ENCODE measurements around the gene PLEKHG5. TPM values are rescaled to one million over a fixed set of nuclear protein-coding genes. Genes with fewer than 3 reads are reported as not detected.

PLEKHG5 gene
- total RNA-seq, 2 experiments from 2014 or later: 4.7 to 5.0 TPM

GRCh38 chr1:6507461-6507911 lies 16.0 kb upstream of the PLEKHG5 start:
- peak; percentile 8 for ATAC-seq (ENCODE audit: low read depth)
- Mint-ChIP-seq H3K4me1 (peaks cover 3% of the 10 kb centered on the region), H3K27me3 (no peaks in the 10 kb centered on the region), H3K27ac (no peak overlapping the region), H3K9me3 (no peaks in the 10 kb centered on the region), H3K36me3 (no peaks in the 10 kb centered on the region), H3K4me3 (no peak overlapping the region)
- POLR2A ChIA-PET: interaction anchor here (0.6 to 0.7 kb wide), 2 partner anchors 9 to 34 kb away, joined by 3 to 6 read pairs; no protein-coding TSS in a partner anchor
- DNase-seq: no peak

- POLR2A ChIA-PET: interaction anchor here (0.7 kb wide), 1 partner anchor 9 kb away, joined by 3 read pairs; no protein-coding TSS in a partner anchor
- Mint-ChIP-seq H3K9me3 (no peaks in the 10 kb centered on the region), H3K4me3 (no peak overlapping the region), H3K4me1 (peaks cover 3% of the 10 kb centered on the region), H3K27ac (no peak overlapping the region), H3K36me3 (no peaks in the 10 kb centered on the region), H3K27me3 (no peaks in the 10 kb centered on the region)
- no peak for ATAC-seq (ENCODE audit: low read depth)
- no peak for DNase-seq
Measured at GRCh38 chr1:6507037-6507428, 15.6 kb upstream of the PLEKHG5 start.

- ATAC-seq (ENCODE audit: low read depth) (no peak), DNase-seq (no peak)
- Mint-ChIP-seq H3K9me3 (no peaks in the 10 kb centered on the region), H3K36me3 (no peaks in the 10 kb centered on the region), H3K4me3 (no peak overlapping the region), H3K27me3 (no peaks in the 10 kb centered on the region), H3K4me1 (peaks cover 3% of the 10 kb centered on the region), H3K27ac (no peak overlapping the region)
- POLR2A ChIA-PET: interaction anchor here (0.7 kb wide), 1 partner anchor 8 kb away, joined by 3 read pairs; no protein-coding TSS in a partner anchor
Measured at GRCh38 chr1:6506210-6507036, 15.0 kb upstream of the PLEKHG5 start.

DNA sequence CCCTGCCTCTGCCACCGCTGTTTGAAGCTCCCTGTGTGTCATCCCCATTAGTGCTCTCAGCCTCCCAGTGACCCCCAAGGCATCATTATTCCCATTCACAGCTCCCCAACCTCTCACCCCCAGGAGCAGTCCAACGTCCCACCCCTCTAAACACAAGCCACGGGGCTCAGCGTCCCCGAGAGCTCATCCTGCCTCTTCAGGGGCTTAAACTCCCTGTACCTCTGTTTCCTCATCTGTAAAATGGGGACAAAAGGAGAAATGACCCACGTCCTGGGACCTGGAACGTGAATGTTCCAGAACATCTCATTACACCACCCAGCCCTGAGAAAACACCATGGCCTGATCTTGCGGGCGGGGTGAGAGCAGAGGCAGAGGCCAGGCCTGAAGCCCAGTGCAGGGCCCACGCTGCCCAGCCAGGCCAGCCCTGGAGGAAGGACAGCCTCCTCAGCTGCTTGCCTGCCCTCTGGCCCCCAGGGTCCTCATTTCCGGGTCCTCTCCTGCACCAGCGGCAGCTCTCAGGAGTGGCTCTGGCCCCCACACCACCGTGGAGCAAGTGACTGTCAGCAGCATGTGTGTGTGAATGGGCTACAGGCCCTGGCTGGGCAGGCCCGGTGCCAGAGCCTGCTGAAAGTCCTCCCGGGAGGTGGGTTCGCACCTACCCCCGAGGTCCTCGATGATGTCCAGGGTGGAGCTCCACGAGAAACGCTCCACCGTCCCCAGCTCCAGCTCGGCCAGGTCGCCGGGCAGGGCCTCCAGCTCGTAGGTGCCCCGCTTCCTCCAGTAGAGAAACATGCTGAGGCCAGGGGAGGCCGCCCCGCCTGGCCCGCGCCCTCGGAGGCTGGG lies 14.1 kb upstream of the PLEKHG5 start:
- H3K36me3 Mint-ChIP-seq: no peaks in the 10 kb centered on the region
- peaks cover 4% of the 10 kb centered on the region for H3K27me3 Mint-ChIP-seq
- H3K4me3 Mint-ChIP-seq: no peak overlapping the region
- no peak overlapping the region for H3K27ac Mint-ChIP-seq
- no peak for DNase-seq
- peaks cover 3% of the 10 kb centered on the region for H3K4me1 Mint-ChIP-seq
- no peaks in the 10 kb centered on the region for H3K9me3 Mint-ChIP-seq
- POLR2A ChIA-PET: interaction anchor here (0.6 kb wide), 1 partner anchor 11 kb away, joined by 4 read pairs; no protein-coding TSS in a partner anchor
- ATAC-seq (ENCODE audit: low read depth): no peak

DNA sequence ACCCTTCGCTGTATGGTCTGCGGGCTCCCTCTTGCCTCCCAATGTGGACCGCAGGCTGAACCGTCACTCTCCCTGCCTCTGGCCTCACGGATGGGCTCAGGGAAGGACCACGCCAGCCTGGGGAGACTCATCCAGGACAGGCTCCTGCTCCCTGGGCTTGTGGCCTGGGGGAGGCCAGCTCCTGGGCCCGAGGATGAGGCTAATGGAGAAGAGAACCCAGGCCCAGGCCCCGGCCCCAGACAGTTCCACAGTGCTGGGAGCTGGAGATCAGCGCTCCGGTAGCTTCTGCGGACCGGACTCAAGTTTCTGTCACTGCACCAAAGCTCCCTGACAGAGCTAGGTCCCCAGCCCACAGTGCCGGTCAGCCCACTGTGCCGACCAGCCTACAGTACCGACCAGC lies 13.4 kb upstream of the PLEKHG5 start:
- Mint-ChIP-seq H3K36me3 (no peaks in the 10 kb centered on the region), H3K27ac (no peak overlapping the region), H3K27me3 (peaks cover 4% of the 10 kb centered on the region), H3K4me1 (peaks cover 3% of the 10 kb centered on the region), H3K4me3 (no peak overlapping the region), H3K9me3 (no peaks in the 10 kb centered on the region)
- POLR2A ChIA-PET: interaction anchor here (0.6 kb wide), 1 partner anchor 12 kb away, joined by 4 read pairs; no protein-coding TSS in a partner anchor
- DNase-seq (no peak), ATAC-seq (ENCODE audit: low read depth) (no peak)

DNA sequence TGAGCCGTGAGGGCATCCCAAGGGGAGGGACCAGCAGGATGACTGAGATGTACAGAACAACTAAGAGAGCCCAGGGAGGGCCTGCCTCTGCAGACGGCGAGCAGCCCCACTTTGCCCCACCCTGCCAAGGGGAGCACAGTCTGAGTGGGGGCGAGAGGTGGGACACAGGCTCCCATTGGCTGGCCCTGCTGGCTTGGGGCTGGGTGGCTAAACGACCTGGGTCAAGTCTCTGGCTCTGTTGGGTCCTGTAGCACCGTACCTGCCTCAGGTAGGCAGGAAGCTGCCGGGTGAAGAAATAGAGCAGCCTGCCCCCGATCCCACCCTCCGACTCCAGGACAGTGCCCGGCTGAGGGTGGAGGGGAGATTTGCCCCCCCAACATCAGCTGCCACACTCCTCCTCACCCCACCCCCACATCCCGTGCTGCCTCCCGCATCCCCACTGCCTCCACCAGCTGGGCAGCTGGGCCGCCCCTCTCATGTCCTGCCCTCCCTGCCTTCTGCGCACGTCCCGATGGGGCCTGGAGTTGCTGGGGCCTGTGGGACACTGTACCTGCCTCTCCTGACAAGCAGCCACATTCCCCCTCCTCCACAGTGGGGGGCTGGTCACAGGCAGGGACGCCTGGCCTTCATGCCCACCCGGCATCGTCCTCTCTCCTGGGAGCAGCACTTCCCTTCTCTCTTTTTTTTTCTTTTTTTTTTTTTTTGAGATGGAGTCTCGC lies 12.6 kb upstream of the PLEKHG5 start:
- no peak overlapping the region for H3K4me3 Mint-ChIP-seq
- POLR2A ChIA-PET: no interaction called here
- H3K4me1 Mint-ChIP-seq: peaks cover 3% of the 10 kb centered on the region
- H3K27me3 Mint-ChIP-seq: peaks cover 4% of the 10 kb centered on the region
- H3K9me3 Mint-ChIP-seq: no peaks in the 10 kb centered on the region
- H3K36me3 Mint-ChIP-seq: no peaks in the 10 kb centered on the region
- no peak overlapping the region for H3K27ac Mint-ChIP-seq
- DNase-seq (no peak), ATAC-seq (ENCODE audit: low read depth) (no peak)

- no peaks in the 10 kb centered on the region for H3K9me3 Mint-ChIP-seq
- H3K36me3 Mint-ChIP-seq: no peaks in the 10 kb centered on the region
- H3K4me3 Mint-ChIP-seq: no peak overlapping the region
- ATAC-seq (ENCODE audit: low read depth) (no peak), DNase-seq (no peak)
- POLR2A ChIA-PET: interaction anchor here (0.8 kb wide), 1 partner anchor 199 kb away, joined by 4 read pairs; the partner anchor contains the start of gene DNAJC11
- H3K27ac Mint-ChIP-seq: no peak overlapping the region
- peaks cover 8% of the 10 kb centered on the region for H3K4me1 Mint-ChIP-seq
- peaks cover 11% of the 10 kb centered on the region for H3K27me3 Mint-ChIP-seq
Measured at GRCh38 chr1:6502000-6502891, 10.8 kb upstream of the PLEKHG5 start.

GRCh38 chr1:6501279-6501813 lies 9.9 kb upstream of the PLEKHG5 start:
- POLR2A ChIA-PET: no interaction called here
- no peak overlapping the region for H3K4me3 Mint-ChIP-seq

GRCh38 chr1:6500544-6501278 lies 9.2 kb upstream of the PLEKHG5 start:
- POLR2A ChIA-PET: no interaction called here
- peaks cover 20% of the 10 kb centered on the region for H3K27me3 Mint-ChIP-seq
- no peaks in the 10 kb centered on the region for H3K36me3 Mint-ChIP-seq
- ATAC-seq (ENCODE audit: low read depth): no peak
- no peaks in the 10 kb centered on the region for H3K9me3 Mint-ChIP-seq
- no peak overlapping the region for H3K4me3 Mint-ChIP-seq
- no peak overlapping the region for H3K27ac Mint-ChIP-seq
- no peak for DNase-seq
- H3K4me1 Mint-ChIP-seq: peaks cover 9% of the 10 kb centered on the region

More at GRCh38 chr1:6501279-6501813, 9.9 kb upstream of the PLEKHG5 start:
- DNase-seq (no peak), ATAC-seq (ENCODE audit: low read depth) (no peak)
- no peaks in the 10 kb centered on the region for H3K36me3 Mint-ChIP-seq
- no peaks in the 10 kb centered on the region for H3K9me3 Mint-ChIP-seq
- H3K4me1 Mint-ChIP-seq: peaks cover 5% of the 10 kb centered on the region
- H3K27me3 Mint-ChIP-seq: peaks cover 16% of the 10 kb centered on the region
- H3K27ac Mint-ChIP-seq: no peak overlapping the region

DNA sequence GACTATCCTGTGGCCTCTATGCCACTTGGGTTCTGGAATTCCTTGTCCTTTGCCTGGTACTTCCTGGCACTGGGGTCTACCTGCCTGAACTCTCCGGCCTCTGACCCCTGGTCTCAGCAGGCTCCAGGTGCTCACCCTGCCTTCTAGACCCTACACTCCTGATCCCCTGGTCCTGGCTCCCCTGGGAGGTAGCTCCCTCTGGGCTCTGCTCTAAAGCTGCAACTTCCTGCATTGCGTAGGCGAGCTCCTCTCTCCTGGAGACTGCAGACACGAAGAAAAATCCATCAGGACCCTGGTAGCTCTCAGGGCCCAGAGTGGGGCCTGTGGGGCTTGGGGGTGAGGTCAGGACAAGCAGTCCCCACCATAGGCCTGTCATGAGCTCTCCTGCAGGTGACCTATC lies 7.8 kb upstream of the PLEKHG5 start:
- ATAC-seq (ENCODE audit: low read depth) (no peak), DNase-seq (no peak)
- H3K27ac Mint-ChIP-seq: no peak overlapping the region
- H3K9me3 Mint-ChIP-seq: no peaks in the 10 kb centered on the region
- POLR2A ChIA-PET: interaction anchor here (0.6 to 1.6 kb wide), 2 partner anchors 9 to 125 kb away, joined by 3 to 7 read pairs; no protein-coding TSS in a partner anchor
- H3K27me3 Mint-ChIP-seq: peaks cover 20% of the 10 kb centered on the region
- H3K4me3 Mint-ChIP-seq: no peak overlapping the region
- no peaks in the 10 kb centered on the region for H3K36me3 Mint-ChIP-seq
- H3K4me1 Mint-ChIP-seq: peaks cover 11% of the 10 kb centered on the region

DNA sequence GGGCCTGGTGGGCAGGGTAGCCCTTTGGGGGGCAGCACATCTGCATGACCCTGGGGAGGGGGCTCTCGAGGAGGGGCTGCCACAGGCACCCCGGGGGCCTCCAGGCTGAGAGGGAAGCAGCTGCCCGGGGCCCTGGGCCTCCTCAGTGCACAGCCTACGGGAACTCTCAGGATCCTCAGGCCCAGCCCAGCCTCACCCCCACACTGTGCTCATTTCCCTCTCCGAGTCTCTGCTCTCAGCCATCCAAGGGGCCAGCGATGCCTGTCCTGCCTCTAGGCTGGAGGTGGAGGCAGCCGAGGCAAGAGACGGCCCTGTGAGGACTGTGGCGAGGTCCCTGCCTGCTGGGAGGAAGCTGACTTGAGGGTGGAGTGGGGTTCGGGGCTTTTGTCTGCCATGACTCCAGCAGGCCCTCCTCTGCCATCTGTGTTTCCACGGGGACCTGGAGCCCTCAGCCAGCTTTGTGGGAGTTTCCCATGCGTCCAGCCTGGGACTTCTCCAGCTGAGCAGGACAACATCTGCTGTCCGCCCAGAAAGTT lies 7.2 kb upstream of the PLEKHG5 start:
- H3K27me3 Mint-ChIP-seq: peaks cover 20% of the 10 kb centered on the region
- DNase-seq: no peak
- no peaks in the 10 kb centered on the region for H3K9me3 Mint-ChIP-seq
- no peaks in the 10 kb centered on the region for H3K36me3 Mint-ChIP-seq
- peaks cover 11% of the 10 kb centered on the region for H3K4me1 Mint-ChIP-seq
- POLR2A ChIA-PET: interaction anchor here (1.3 to 1.6 kb wide), 2 partner anchors 8 kb away, joined by 3 to 7 read pairs; no protein-coding TSS in a partner anchor
- H3K4me3 Mint-ChIP-seq: no peak overlapping the region
- no peak overlapping the region for H3K27ac Mint-ChIP-seq
- no peak for ATAC-seq (ENCODE audit: low read depth)

Data from activated naive CD8-positive, alpha-beta T cell treated with anti-CD3 and anti-CD28 coated beads, Interleukin-2, amount 10 ng/mL, durations not matched to agents 7 days and 5 days (primary cell).